GM18520 (cell line): ENCODE measurements around the gene GIGYF1.
"Not testable (repeated sequence)": the region's sequence is repeated elsewhere in the genome, so short reads cannot be mapped to it uniquely, and the experiment has no call there.

Source experiments
- ATAC-seq: cut with Tn5 transposase; IDR thresholded peaks from one replicate; pipeline ENCODE4 v1.9.1; 2021; ENCODE audit not compliant: unreplicated experiment

GIGYF1 gene, protein sequence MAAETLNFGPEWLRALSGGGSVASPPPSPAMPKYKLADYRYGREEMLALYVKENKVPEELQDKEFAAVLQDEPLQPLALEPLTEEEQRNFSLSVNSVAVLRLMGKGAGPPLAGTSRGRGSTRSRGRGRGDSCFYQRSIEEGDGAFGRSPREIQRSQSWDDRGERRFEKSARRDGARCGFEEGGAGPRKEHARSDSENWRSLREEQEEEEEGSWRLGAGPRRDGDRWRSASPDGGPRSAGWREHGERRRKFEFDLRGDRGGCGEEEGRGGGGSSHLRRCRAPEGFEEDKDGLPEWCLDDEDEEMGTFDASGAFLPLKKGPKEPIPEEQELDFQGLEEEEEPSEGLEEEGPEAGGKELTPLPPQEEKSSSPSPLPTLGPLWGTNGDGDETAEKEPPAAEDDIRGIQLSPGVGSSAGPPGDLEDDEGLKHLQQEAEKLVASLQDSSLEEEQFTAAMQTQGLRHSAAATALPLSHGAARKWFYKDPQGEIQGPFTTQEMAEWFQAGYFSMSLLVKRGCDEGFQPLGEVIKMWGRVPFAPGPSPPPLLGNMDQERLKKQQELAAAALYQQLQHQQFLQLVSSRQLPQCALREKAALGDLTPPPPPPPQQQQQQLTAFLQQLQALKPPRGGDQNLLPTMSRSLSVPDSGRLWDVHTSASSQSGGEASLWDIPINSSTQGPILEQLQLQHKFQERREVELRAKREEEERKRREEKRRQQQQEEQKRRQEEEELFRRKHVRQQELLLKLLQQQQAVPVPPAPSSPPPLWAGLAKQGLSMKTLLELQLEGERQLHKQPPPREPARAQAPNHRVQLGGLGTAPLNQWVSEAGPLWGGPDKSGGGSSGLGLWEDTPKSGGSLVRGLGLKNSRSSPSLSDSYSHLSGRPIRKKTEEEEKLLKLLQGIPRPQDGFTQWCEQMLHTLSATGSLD (N-terminal part only)

DNA sequence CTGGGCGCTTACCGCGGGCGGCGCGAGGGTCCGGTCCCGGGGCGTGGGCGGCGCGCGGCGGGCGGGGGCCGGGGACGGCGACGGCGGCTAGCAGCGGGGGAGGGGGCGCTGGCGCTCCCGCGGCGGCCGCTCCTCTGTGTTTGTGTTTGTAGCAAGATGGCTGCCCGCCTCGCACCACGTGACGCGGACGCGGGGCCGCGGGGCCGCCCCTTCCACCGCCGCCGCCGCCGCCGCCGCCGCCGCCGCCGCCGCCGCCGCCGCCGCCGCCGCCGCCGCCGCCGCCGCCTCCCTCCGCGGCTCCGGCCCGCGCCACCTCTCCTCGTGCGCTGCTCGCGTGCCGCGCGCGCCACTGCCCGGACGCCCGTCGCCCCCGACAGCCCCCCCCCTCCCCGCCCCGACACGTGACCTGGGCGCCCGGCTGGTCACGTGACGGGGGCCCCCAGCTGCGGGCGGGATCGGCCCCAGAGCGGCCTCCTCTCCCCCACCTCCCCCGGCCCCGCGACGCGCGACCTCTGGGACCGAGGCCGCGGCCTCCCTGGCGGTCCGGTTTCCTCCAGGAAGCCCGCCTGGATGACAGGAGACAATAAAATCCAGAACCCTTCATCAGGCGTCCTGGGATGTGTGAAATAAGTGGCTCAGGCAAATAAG lies at the start of gene GIGYF1:
GIGYF1 (minus strand) TSS at position 153 of the 648 bp plus-strand sequence. CDS start 6,012 bp downstream, outside the sequence.
- peak; percentile 45 for ATAC-seq

DNA sequence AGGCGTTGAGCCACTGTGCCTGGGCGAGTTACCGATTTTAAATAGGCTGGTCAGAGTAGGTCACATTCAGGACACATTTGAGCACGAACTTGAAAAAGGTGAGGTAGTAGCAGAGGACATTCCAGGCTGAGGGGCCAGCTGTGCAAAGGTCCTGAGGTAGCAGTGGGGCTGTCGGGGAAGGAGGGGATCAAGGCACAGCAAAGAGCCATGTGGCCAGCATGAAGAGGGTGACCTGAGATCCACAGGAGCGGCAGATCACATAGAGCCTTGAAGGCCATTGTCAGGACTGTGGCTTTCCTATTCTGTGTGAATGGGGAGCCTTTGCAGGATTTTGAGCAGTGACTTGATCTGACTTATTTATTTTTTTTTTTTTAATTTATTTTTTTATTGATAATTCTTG lies 45.9 kb upstream of the GIGYF1 start:
- no peak for ATAC-seq

DNA sequence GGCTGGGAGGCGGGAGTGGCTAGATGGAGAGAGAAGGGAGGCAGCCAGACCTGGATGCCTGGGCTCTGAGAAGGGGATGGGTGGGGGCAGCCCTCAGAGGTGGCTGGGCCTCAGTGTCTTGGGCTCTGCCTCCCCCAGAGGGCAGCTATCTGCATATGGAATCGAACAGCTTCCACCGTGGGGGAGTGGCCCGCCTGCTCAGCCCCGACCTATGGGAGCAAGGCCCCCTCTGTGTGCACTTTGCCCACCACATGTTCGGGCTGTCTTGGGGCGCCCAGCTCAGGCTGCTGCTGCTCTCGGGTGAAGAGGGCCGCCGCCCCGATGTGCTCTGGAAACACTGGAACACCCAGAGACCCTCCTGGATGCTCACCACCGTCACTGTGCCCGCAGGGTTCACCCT lies 42.6 kb upstream of the GIGYF1 start:
- no peak for ATAC-seq

DNA sequence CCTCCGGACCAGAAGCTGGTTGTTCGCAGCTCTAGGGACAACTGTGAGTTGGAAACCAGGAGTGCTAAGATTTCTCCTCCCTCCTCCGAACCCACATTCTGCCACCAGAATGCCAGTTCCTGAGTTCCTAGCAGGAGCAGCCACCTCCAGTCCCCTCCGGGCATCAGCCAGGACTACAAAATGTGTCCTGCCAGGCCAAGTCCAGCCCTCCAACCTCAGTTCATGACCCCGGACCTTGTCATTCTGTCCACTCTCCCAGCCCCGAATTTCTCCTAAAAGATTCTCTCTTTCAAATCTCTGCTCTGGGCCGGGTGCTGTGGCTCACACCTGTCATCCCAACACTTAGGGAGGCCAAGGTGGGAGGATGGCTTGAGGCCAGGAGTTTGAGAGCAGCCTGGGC lies 41.7 kb upstream of the GIGYF1 start:
- no peak for ATAC-seq

DNA sequence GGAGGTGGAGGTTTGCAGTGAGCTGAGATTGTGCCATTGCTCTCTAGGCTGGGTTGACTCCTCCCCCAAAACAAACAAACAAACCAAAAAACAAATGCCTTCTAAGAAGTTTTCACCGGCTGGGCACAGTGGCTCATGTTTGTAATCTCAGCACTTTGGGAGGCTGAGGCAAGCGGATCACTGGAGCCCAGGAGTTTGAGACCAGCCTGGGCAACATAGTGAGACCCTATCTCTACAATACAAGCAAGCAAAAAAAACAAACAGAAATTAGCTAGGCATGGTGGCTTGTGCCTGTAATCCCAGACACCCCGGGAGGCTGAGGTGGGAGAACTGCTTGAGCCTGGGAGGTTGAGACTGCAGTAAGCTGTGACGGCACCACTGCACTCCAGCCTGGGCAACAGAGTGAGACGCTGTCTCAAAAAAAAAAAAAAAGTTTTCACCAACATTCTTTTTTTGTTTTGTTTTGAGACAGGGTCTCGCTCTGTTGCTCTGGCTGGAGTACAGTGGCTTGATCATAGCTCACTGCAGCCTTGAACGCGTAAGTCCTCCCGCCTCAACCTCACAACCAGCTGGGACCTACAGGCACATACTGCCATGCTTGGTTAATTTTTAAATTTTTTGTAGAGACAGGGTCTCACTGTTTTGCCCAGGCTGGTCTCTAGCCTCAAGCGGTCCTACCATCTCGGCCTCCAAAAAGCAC lies 38.0 kb upstream of the GIGYF1 start:
- no peak for ATAC-seq

DNA sequence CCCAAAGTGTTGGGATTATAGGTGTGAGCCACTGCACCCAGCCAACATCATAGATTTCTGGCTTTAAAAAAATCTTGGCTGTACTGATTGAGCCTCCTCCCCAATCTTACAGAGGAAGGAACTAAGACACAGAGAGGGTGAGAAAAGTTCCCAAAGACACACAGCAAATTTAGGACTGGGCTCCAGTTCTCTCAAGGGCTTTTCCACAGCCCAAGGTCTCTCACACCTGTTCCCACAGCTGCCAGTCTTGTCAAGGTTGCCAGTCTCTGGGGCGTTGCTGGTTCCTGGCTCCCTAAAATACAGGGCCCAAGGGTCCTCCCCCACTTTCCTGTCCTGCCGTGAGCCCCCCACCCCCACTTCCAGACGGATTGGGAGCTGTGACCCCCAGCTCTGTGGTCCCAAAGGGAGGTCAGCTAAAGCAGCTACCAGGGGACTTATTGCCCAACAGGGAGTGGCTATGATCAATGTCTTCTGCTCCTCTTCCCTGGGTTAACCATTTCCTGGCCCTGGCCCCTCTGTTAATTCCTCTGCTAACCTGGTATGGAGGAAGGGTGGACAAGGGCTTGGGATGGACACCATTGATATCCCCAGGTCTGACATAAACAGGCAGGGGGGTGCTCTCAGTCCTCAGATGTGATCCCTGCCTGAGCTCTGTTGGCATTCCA lies 36.2 kb upstream of the GIGYF1 start:
- no peak for ATAC-seq

DNA sequence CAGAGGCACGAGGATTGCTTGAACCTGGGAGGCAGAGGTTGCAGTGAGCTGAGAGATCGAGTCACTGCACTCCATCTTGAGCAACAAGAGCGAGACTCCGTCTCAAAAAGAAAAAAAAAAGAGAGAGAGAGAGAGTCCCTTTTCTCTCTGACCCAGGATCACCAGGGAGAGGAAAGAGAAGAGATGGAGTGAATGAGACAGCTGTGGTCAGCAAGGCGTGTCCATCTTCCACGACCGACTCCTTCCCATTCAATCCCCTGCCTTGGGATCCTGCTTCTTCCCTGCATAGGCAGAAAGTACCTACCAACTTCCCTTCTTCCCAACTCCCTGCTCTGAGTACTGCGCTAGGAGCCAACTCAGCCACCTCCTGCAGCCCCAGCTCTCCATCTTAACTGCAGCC lies 34.1 kb upstream of the GIGYF1 start:
- ATAC-seq, result no peak

DNA sequence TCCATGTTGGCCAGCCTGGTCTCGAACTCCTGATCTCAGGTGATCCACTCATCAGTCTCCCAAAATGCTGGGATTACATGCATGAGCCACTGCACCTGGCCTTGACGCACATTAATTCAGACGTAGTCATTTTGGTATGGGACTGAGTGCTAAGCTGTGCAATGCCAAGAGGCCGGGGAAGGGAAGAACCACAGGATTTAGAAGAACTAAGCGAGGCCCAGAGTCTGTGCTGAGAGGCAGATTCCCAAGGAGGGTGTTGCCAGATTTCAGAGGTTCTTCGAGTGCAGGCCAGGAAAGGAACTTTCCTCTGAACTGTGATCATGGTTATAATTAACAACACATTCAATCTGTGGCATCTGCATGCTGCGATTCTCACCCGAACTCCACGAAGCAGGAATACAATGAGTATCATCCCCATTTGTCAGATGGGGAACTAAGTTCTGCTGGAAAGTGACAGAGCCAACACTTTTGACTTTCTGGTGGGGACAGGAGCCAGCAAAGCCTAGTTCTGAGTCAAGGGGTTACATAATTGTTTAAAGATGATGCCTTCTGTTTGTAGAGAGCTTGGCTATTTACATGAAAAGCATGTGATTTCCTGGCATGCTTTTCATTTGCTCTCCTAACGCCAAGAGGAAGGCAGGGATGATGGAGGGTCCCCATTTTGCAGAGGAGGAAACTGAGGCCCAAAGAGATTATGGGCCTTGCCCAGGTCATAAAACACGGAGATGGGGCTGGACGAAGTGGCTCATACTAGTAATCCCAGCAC lies 33.1 kb upstream of the GIGYF1 start:
- ATAC-seq, result no peak

DNA sequence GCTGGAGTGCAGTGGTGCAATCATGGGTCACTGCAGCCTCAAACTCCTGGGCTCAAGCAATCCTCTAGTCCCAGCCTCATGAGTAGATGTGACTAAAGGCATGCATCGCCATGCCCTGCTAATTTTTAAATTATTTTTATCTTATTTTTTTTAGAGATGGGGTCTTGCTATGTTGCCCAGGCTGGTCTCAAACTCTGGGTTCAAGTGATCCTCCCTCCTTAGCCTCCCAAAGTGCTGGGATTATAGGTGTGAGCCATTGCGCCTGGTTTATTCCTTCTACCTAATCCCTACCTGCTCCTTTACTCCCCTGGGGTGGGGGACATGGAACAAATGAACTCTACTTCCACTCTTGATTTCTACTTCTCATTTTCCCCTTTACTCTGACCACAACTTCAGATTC lies 30.3 kb upstream of the GIGYF1 start:
- not testable (repeated sequence) for ATAC-seq

DNA sequence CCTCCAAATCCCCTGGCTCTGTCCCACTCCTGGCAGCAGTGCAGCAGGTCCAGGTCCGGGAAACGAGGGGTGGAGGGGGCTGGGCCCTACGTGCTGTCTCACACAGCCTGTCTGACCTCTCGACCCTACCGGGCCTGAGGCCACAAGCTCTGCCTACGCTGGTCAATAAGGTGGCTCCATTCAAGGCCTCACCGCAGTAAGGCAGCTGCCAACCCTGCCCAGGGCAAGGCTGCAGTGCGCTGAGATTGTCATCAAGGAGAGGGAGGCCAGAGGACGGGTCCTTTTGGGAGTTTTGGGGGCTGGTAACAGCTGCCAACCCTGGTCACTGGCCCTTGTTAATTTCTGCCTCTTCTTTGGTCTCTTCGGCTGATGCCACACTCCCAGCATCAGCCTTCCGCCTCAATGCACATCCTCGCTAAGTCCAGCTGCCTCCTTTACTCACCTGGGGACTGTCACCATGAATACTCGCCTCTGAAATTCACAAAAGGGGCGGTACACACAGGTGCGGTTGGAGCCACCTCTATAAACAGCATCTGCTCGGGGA lies 29.8 kb upstream of the GIGYF1 start:
- no peak for ATAC-seq

DNA sequence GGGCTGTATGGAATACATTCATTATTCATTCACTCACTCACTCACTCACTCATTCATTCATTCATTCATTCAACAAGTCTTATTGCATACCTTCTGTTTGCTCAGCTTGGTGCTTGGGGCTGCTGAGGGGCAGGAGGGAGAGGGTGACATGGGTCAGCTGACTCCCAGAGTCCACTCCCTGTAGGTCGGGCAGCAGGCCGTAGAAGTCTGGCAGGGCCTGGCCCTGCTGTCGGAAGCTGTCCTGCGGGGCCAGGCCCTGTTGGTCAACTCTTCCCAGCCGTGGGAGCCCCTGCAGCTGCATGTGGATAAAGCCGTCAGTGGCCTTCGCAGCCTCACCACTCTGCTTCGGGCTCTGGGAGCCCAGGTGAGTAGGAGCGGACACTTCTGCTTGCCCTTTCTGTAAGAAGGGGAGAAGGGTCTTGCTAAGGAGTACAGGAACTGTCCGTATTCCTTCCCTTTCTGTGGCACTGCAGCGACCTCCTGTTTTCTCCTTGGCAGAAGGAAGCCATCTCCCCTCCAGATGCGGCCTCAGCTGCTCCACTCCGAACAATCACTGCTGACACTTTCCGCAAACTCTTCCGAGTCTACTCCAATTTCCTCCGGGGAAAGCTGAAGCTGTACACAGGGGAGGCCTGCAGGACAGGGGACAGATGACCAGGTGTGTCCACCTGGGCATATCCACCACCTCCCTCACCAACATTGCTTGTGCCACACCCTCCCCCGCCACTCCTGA lies 28.6 kb upstream of the GIGYF1 start:
- no peak for ATAC-seq

DNA sequence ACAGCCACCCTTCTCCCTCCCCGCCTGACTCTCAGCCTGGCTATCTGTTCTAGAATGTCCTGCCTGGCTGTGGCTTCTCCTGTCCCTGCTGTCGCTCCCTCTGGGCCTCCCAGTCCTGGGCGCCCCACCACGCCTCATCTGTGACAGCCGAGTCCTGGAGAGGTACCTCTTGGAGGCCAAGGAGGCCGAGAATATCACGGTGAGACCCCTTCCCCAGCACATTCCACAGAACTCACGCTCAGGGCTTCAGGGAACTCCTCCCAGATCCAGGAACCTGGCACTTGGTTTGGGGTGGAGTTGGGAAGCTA lies 27.4 kb upstream of the GIGYF1 start:
- ATAC-seq, result no peak

DNA sequence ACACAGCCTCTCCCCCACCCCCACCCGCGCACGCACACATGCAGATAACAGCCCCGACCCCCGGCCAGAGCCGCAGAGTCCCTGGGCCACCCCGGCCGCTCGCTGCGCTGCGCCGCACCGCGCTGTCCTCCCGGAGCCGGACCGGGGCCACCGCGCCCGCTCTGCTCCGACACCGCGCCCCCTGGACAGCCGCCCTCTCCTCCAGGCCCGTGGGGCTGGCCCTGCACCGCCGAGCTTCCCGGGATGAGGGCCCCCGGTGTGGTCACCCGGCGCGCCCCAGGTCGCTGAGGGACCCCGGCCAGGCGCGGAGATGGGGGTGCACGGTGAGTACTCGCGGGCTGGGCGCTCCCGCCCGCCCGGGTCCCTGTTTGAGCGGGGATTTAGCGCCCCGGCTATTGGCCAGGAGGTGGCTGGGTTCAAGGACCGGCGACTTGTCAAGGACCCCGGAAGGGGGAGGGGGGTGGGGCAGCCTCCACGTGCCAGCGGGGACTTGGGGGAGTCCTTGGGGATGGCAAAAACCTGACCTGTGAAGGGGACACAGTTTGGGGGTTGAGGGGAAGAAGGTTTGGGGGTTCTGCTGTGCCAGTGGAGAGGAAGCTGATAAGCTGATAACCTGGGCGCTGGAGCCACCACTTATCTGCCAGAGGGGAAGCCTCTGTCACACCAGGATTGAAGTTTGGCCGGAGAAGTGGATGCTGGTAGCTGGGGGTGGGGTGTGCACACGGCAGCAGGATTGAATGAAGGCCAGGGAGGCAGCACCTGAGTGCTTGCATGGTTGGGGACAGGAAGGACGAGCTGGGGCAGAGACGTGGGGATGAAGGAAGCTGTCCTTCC lies 26.8 kb upstream of the GIGYF1 start:
- no peak for ATAC-seq

DNA sequence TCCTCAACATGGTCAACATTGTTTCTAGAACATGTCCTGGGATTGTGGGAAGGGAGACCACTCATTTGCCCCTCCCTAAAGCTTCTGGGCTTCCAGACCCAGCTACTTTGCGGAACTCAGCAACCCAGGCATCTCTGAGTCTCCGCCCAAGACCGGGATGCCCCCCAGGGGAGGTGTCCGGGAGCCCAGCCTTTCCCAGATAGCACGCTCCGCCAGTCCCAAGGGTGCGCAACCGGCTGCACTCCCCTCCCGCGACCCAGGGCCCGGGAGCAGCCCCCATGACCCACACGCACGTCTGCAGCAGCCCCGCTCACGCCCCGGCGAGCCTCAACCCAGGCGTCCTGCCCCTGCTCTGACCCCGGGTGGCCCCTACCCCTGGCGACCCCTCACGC lies 26.2 kb upstream of the GIGYF1 start, which contains the start of gene EPO:
EPO (plus strand) TSS at position 190 of the 392 bp plus-strand sequence. CDS start 513 bp downstream, outside the sequence.
- ATAC-seq, result no peak

DNA sequence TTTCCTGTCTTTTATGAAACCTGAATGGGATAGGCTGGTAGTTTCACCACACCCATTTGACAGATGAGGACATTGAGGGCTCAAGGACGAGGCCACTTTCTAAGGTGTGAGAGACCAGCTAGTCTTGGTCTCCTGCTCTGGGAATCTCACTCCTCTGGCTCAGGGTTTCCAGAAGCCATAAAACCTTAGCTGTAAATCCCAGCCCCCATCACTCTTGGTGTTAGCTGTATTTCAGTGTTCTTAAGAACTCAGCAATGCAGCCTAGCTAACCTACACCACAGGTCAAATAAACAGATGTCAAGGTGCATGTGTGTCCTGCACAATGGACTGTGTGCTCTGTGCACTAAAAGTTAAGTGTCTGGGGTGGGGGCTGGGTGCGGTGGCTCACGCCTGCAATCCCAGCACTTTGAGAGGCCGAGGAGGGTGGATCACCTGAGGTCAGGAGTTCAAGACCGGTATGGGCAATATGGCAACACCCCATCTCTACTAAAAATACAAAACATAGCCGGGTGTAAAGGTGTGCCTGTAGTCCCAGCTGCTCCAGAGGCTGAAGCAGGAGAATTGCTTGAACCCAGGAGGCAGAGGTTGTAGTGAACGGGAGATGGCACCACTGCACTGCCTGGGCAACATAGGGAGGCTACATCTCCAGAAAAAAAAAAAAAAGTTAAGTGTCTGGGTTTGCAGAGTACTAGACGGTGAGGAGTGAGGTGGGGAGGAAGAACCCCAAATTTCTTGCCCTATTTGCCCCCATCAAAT lies 25.7 kb upstream of the GIGYF1 start:
- ATAC-seq, result no peak

DNA sequence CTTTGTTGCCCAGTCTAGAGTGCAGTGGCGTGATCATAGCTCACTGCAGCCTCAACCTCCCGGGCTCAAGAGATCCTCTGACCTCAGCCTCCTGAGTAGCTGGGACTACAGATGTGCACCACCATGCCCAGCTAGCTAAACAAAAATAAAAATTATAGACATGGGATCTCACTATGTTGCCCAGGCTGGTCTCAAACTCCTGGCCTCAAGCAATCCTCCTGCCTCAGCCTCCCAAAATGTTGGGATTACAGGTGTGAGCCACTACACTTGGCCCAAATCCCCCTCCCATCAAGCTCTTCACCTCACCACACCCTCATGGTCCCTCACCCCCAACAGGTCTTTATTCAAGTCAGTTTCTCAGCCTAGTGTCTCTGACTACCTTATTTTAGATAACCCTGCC lies 23.0 kb upstream of the GIGYF1 start:
- ATAC-seq, result not testable (repeated sequence)

DNA sequence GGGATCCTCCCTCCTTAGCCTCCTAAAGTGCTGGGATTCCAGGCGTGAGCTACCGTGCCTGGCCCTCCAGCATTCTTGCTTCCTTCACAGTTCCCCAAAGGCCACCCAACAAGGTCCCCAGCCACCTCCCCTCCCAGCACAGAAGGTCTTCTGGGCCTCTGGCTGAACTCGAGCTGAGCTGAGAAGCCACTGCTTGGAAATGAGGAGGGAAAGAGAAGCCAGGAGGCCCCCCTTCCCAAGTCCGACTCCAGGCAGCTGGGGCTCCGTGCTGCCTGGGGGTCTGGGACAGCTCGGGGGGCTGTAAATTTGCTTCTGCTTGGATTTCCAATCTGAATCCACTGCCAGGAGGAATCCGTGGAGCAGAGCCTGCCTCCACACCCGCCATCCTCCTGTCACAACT lies 20.7 kb upstream of the GIGYF1 start:
- ATAC-seq, result no peak
